RWPE1 (cell line): ENCODE data around the gene FLII.

Experiments
- CTCF ChIA-PET: fragments of 350-600 bp; sonication (Branson Sonifier 250); formaldehyde crosslinking; extraction: SDS; loops from one replicate; lab custom pipeline; 2021; lab: Yijun Ruan, JAX
- POLR2A ChIA-PET: fragments of 400-600 bp; formaldehyde crosslinking; extraction: SDS; loops from one replicate; lab custom pipeline; 2020; ENCODE audit warnings: antibody characterized with exemption; ENCODE audit not compliant: low non-redundant PET; lab: Yijun Ruan, JAX
- DNase-seq: peaks from one replicate; pipeline ENCODE4 v3.0.0; 2012; ENCODE audit warnings: low spot score
- H3K27ac ChIP-seq: fragments of 450-650 bp; 2 replicates; pipeline ENCODE4 v1.5.1; 2017
- CTCF ChIP-seq: fragments of 450-650 bp; conservative IDR thresholded peaks from 2 replicates; pipeline ENCODE4 v1.5.1; 2017; ENCODE audit warnings: low read depth, mild to moderate bottlenecking

Gene FLII

GRCh38 chr17:18267366-18267765 lies 8.8 kb upstream of the FLII start:
- no peak for TF ChIP-seq CTCF
- POLR2A ChIA-PET: no interaction called here
- no peak for DNase-seq
- CTCF ChIA-PET: no interaction called here
- peak overlapping the region; percentile 82 for H3K27ac ChIP-seq

DNA sequence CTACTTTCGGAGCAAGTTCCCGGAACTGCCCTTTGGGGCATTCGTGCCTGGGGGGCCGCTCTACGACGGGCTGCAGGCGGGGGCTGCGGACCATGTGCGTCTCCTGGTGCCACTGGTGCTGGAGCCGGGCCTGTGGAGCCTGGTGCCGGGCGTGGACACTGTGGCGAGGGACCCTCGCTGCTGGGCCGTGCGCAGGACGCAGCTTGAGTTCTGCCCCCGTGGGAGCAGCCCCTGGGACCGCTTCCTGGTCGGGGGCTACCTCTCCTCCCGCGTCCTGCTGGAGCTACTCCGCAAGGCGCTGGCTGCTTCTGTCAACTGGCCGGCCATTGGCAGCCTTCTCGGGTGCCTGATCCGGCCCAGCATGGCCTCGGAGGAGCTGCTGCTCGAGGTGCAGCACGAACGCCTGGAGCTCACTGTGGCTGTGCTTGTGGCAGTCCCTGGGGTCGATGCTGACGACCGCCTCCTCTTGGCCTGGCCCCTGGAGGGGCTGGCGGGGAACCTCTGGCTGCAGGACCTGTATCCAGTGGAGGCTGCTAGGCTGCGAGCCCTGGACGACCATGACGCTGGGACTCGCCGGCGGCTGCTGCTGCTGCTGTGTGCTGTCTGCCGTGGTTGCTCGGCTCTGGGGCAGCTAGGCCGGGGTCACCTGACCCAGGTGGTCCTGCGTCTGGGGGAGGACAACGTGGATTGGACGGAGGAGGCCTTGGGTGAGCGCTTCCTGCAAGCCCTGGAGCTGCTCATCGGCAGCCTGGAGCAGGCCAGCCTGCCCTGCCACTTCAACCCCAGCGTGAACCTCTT lies 5.5 kb upstream of the FLII start:
- no peak for DNase-seq
- TF ChIP-seq CTCF: no peak
- CTCF ChIA-PET: interaction anchor here (0.5 to 1.2 kb wide), 4 partner anchors 9 to 100 kb away, joined by 3 to 6 read pairs (median 4); no protein-coding TSS in a partner anchor
- H3K27ac ChIP-seq: no peak overlapping the region
- POLR2A ChIA-PET: no interaction called here

DNA sequence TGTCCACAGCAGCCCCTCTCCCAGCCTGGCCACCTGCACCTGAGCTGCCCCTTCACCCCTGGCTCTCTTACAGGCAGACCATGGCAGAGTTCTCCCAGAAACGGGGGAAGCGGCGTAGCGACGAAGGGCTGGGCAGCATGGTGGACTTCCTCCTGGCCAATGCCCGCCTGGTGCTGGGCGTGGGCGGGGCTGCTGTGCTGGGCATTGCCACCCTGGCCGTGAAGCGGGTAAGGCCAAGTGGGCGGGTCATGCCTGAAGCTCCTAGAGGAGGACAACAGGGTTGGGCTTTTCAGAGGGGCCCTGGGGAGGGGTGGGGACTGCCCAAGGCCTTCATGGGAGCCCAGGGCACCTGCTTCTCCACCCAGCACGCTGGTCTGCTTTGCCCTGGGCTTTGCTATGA lies 4.1 kb upstream of the FLII start:
- no peak for TF ChIP-seq CTCF
- POLR2A ChIA-PET: no interaction called here
- peak overlapping the region; percentile 98 for H3K27ac ChIP-seq
- no peak for DNase-seq
- CTCF ChIA-PET: no interaction called here

GRCh38 chr17:18262111-18262510 lies 3.6 kb upstream of the FLII start:
- peak overlapping the region; percentile 98 for H3K27ac ChIP-seq
- no peak for DNase-seq
- POLR2A ChIA-PET: no interaction called here
- TF ChIP-seq CTCF: no peak
- CTCF ChIA-PET: interaction anchor here (1.5 kb wide), 1 partner anchor 44 kb away, joined by 5 read pairs; no protein-coding TSS in a partner anchor

GRCh38 chr17:18261659-18262058 lies 3.1 kb upstream of the FLII start:
- ChIA-PET CTCF (interaction anchor here (1.5 kb wide), 1 partner anchor 44 kb away, joined by 5 read pairs; no protein-coding TSS in a partner anchor), POLR2A (no interaction called here)
- TF ChIP-seq CTCF: no peak
- peak overlapping the region; percentile 98 for H3K27ac ChIP-seq
- DNase-seq: no peak

DNA sequence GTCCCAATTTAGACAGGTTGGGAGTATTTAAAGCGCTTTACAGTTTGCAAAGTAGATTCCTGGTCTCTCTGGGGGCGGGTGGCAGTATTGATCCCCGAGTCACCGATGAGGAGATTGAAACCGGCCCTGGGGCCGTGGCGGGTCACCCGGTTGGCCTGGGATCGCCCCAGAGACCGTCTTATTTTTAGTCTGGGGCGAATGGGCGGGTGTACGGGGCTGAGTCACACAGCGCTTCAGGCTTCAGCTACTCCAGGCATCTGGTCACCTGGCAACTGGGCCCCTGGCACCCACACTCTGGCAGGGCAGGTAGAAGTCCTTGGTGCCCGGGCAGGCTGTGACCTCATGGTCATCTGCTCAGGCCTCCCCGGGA lies 2.6 kb upstream of the FLII start:
- ChIA-PET CTCF (interaction anchor here (1.5 kb wide), 1 partner anchor 43 kb away, joined by 5 read pairs; no protein-coding TSS in a partner anchor), POLR2A (no interaction called here)
- DNase-seq: peak; percentile 86
- no peak for TF ChIP-seq CTCF
- H3K27ac ChIP-seq: peak overlapping the region; percentile 98
